PFSK-1 (cell line): ENCODE results near the gene USP34.

Source experiments
- POLR2AphosphoS5 ChIP-seq: IDR thresholded peaks from 2 replicates; pipeline ENCODE4 v1.6.1; 2012; ENCODE audit warnings: low read depth, mild to moderate bottlenecking, control low read depth, low read length, moderate library complexity
- REST ChIP-seq, 2 experiments: IDR thresholded peaks; 2 replicates each; pipeline versions ENCODE4 v1.6.1 to v1.8.0; 2011 to 2012; ENCODE audit warnings: low read depth in 2 of 2, low read length in 2 of 2, control low read depth in 1 of 2, inconsistent platforms in 1 of 2, mild to moderate bottlenecking in 1 of 2, moderate library complexity in 1 of 2; ENCODE audit not compliant: insufficient read depth in 1 of 2
- SIN3A ChIP-seq: IDR thresholded peaks from 2 replicates; pipeline ENCODE4 v1.6.1; 2012; ENCODE audit warnings: mild to moderate bottlenecking, low read length, moderate library complexity, borderline replicate concordance; ENCODE audit not compliant: insufficient read depth
- TAF1 ChIP-seq: IDR thresholded peaks from 2 replicates; pipeline ENCODE4 v1.6.1; 2012; ENCODE audit warnings: low read length, control low read depth, borderline replicate concordance; ENCODE audit not compliant: insufficient read depth

- TF ChIP-seq POLR2AphosphoS5 (no peak), TAF1 (no peak), REST (IDR thresholded peaks at IDR 0.05; ENCODE audit: insufficient read depth in 1 of 2, low read depth in 2 of 2, low read length in 2 of 2) (no peak), SIN3A (no peak)
Observed at GRCh38 chr2:61221819-61222218, 249.1 kb downstream of the USP34 start.
